Astrocyte (in vitro differentiated cells and primary cell): ENCODE measurements around the gene CLDN1. TPM values are rescaled to one million over a fixed set of nuclear protein-coding genes. Genes with fewer than 3 reads are reported as not detected.

ENCODE experiments used
- DNase-seq: peaks from one replicate; pipeline ENCODE4 v3.0.0-alpha.2; 2010; ENCODE audit warnings: low read depth
- FAIRE-seq: peaks from 2 replicates; lab custom pipeline; 2011; peaks lifted over from hg19 to GRCh38; lab: Jason Lieb, UNC
- H2AFZ ChIP-seq: 2 replicates; pipeline ENCODE4 v1.6.0; 2012; ENCODE audit warnings: low read depth, low read length, inconsistent platforms
- H3K27ac ChIP-seq: 2 replicates; pipeline ENCODE4 v1.5.1; 2011; ENCODE audit warnings: low read depth, low read length, inconsistent platforms
- H3K27me3 ChIP-seq: 2 replicates; pipeline ENCODE4 v1.6.0; 2011; ENCODE audit warnings: low read length, inconsistent platforms; ENCODE audit not compliant: insufficient read depth
- H3K36me3 ChIP-seq: 2 replicates; pipeline ENCODE4 v1.5.1; 2011; ENCODE audit warnings: low read length, inconsistent platforms; ENCODE audit not compliant: insufficient read depth
- H3K4me1 ChIP-seq: 2 replicates; pipeline ENCODE4 v1.5.1; 2011; ENCODE audit warnings: low read length, inconsistent platforms; ENCODE audit not compliant: insufficient read depth
- H3K4me2 ChIP-seq: 2 replicates; pipeline ENCODE4 v1.6.0; 2012; ENCODE audit warnings: low read length, inconsistent platforms
- H3K4me3 ChIP-seq: 2 replicates; pipeline ENCODE4 v1.5.1; 2011; ENCODE audit warnings: low read depth, mild to moderate bottlenecking, low read length, inconsistent platforms; ENCODE audit not compliant: insufficient read depth
- H3K79me2 ChIP-seq: 2 replicates; pipeline ENCODE4 v1.6.0; 2012; ENCODE audit warnings: mild to moderate bottlenecking, low read length, inconsistent platforms; ENCODE audit not compliant: insufficient read depth
- H3K9ac ChIP-seq: 2 replicates; pipeline ENCODE4 v1.6.0; 2012; ENCODE audit warnings: mild to moderate bottlenecking, low read length, inconsistent platforms
- H3K9me3 ChIP-seq: 2 replicates; pipeline ENCODE4 v1.5.1; 2012; ENCODE audit warnings: low read depth, mild to moderate bottlenecking, low read length, inconsistent platforms; ENCODE audit not compliant: insufficient read depth
- H4K20me1 ChIP-seq: 2 replicates; pipeline ENCODE4 v1.6.0; 2012; ENCODE audit warnings: low read length, inconsistent platforms; ENCODE audit not compliant: insufficient read depth
- H3K27ac Mint-ChIP-seq: one replicate; pipeline ENCODE4 v1.8.0; 2021; ENCODE audit warnings: mild to moderate bottlenecking, mixed read lengths; ENCODE audit not compliant: unreplicated experiment
- H3K27me3 Mint-ChIP-seq: one replicate; pipeline ENCODE4 v1.8.0; 2021; ENCODE audit warnings: low read depth, mixed read lengths; ENCODE audit not compliant: unreplicated experiment
- H3K36me3 Mint-ChIP-seq: one replicate; pipeline ENCODE4 v1.8.0; 2021; ENCODE audit warnings: low read depth, mixed read lengths; ENCODE audit not compliant: unreplicated experiment
- H3K4me1 Mint-ChIP-seq: one replicate; pipeline ENCODE4 v1.8.0; 2021; ENCODE audit warnings: low read depth, mixed read lengths; ENCODE audit not compliant: unreplicated experiment
- H3K4me3 Mint-ChIP-seq: one replicate; pipeline ENCODE4 v1.8.0; 2021; ENCODE audit warnings: mild to moderate bottlenecking, moderate library complexity, mixed read lengths; ENCODE audit not compliant: unreplicated experiment
- H3K9me3 Mint-ChIP-seq: one replicate; pipeline ENCODE4 v1.8.0; 2021; ENCODE audit warnings: mild to moderate bottlenecking, mixed read lengths; ENCODE audit not compliant: unreplicated experiment
- EZH2 ChIP-seq: IDR thresholded peaks from 2 replicates; pipeline ENCODE4 v1.6.1; 2012; ENCODE audit warnings: mild to moderate bottlenecking, low read length, inconsistent platforms; ENCODE audit not compliant: insufficient read depth
- total RNA-seq: library from RNA; stranded (reverse); gene quantifications from 2 replicates; pipeline ENCODE4 v1.2.1, GENCODE V29; 2021
- TF ChIP-seq, protein P1 (sequence below): IDR thresholded peaks from 2 replicates; pipeline ENCODE4 v1.5.1; 2011; ENCODE audit warnings: low read depth, mild to moderate bottlenecking, inconsistent platforms, low read length, moderate library complexity; ENCODE audit not compliant: insufficient read depth

Gene CLDN1
- total RNA-seq, 1 donor from 2014 or later = 35.6 TPM

DNA sequence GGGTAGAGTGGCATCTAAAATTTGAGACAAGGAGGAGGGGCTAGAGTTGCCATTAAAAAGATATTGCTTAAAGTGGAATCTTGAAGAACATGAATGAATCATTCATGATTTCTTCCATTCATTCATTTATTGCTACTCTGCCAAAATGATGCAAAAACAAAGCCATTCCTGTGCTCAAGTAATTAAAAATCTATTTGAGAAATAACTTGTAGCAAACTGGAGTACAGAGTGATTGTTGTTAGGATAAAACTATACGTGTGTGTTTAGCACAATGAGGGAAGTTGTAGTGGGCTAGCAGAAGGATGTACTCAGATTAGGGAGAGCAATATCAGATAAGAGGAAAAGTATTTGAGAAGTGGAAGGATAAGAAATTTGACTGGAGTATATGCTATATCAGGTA, 11.7 kb upstream of the CLDN1 start:
- no peak for DNase-seq
- no peaks in the 10 kb centered on the region for H3K36me3 Mint-ChIP-seq
- Histone ChIP-seq H3K4me2 (no peak overlapping the region), H3K79me2 (no peaks in the 10 kb centered on the region), H3K27me3 (no peaks in the 10 kb centered on the region), H3K9me3 (no peaks in the 10 kb centered on the region), H2AFZ (no peak overlapping the region), H3K27ac (no peak overlapping the region), H3K9ac (no peak overlapping the region), H3K4me1 (peaks cover 3% of the 10 kb centered on the region), H3K36me3 (no peaks in the 10 kb centered on the region), H3K4me3 (no peak overlapping the region), H4K20me1 (no peaks in the 10 kb centered on the region)
- no peak for FAIRE-seq
- H3K4me3 Mint-ChIP-seq = no peak overlapping the region
- H3K27ac Mint-ChIP-seq = no peak overlapping the region
- H3K9me3 Mint-ChIP-seq = no peaks in the 10 kb centered on the region
- H3K27me3 Mint-ChIP-seq = no peaks in the 10 kb centered on the region
- no peak for TF ChIP-seq EZH2
- TF ChIP-seq, protein P1, sequence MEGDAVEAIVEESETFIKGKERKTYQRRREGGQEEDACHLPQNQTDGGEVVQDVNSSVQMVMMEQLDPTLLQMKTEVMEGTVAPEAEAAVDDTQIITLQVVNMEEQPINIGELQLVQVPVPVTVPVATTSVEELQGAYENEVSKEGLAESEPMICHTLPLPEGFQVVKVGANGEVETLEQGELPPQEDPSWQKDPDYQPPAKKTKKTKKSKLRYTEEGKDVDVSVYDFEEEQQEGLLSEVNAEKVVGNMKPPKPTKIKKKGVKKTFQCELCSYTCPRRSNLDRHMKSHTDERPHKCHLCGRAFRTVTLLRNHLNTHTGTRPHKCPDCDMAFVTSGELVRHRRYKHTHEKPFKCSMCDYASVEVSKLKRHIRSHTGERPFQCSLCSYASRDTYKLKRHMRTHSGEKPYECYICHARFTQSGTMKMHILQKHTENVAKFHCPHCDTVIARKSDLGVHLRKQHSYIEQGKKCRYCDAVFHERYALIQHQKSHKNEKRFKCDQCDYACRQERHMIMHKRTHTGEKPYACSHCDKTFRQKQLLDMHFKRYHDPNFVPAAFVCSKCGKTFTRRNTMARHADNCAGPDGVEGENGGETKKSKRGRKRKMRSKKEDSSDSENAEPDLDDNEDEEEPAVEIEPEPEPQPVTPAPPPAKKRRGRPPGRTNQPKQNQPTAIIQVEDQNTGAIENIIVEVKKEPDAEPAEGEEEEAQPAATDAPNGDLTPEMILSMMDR = no peak
- H3K4me1 Mint-ChIP-seq = peaks cover 2% of the 10 kb centered on the region

DNA sequence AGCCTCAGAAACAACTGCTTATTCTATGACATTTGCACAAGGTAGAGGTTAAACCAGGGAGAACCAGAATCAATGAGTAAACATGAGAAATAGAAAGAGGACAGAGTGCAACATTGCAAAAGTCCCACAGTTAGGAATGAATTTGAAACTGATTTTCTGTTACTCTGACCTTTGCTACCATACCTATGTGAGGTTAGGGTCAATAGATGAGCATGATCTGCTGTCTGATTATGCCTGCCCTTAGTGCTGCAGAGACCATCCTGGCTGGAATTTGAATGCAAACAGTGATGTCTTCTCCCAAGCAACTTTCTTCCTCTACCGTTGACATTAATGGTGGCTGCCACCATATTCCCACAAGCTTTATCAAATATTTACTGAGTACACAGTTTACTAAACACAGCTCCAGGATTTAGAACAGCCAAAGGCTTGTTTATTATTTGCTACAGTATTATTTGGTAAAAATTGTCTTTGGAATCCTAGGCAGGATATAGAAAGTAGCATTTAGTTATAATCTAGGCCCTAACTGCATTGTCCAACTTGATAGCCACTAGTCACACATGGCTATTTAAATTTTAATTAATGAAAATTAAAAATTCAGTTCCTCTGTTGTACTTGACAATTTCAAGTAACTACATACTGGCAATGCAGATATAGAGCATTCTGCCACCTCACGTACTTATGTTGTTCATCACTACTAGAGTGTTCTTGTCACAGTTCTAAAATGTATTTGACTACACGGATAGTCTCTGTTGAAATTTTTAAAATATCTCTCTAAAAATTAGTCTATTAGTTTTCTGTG, 8.9 kb upstream of the CLDN1 start:
- Mint-ChIP-seq H3K9me3 (no peaks in the 10 kb centered on the region), H3K36me3 (no peaks in the 10 kb centered on the region), H3K27me3 (no peaks in the 10 kb centered on the region), H3K4me3 (no peak overlapping the region), H3K27ac (no peak overlapping the region), H3K4me1 (no peaks in the 10 kb centered on the region)
- Histone ChIP-seq H3K9ac (no peak overlapping the region), H3K4me3 (no peak overlapping the region), H4K20me1 (no peaks in the 10 kb centered on the region), H3K27ac (no peak overlapping the region), H3K36me3 (no peaks in the 10 kb centered on the region), H3K27me3 (no peaks in the 10 kb centered on the region), H3K79me2 (no peaks in the 10 kb centered on the region), H2AFZ (no peak overlapping the region), H3K4me1 (peaks cover 3% of the 10 kb centered on the region), H3K4me2 (no peak overlapping the region), H3K9me3 (no peaks in the 10 kb centered on the region)
- TF ChIP-seq, protein P1 = no peak
- TF ChIP-seq EZH2 = no peak
- no peak for FAIRE-seq
- DNase-seq = no peak

DNA sequence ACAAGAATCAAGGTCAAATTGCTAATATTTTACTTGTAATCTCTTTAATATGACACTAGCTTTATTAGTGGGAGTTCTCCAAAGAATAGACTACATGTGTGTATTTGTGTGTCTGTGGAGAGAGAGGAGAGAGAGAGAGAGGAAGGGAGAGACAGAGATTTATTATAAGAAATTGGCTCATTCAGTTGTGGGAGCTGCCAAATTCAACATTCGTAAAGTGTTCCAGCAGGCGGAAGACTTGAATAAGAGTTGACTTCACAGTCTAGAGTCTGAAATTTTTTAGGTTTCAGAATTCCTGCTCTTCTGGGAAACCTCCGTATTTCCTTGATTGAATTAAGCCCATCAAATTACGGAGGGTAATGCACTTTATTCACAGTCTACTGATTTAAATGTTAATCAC, 4.7 kb upstream of the CLDN1 start:
- FAIRE-seq = no peak
- Mint-ChIP-seq H3K36me3 (no peaks in the 10 kb centered on the region), H3K27me3 (no peaks in the 10 kb centered on the region), H3K4me1 (peaks cover 8% of the 10 kb centered on the region), H3K4me3 (no peak overlapping the region), H3K9me3 (no peaks in the 10 kb centered on the region), H3K27ac (no peak overlapping the region)
- no peaks in the 10 kb centered on the region for H3K36me3 ChIP-seq
- no peak overlapping the region for H3K27ac ChIP-seq
- H3K4me2 ChIP-seq = no peak overlapping the region
- H3K9me3 ChIP-seq = no peaks in the 10 kb centered on the region
- no peak overlapping the region for H3K4me3 ChIP-seq
- no peaks in the 10 kb centered on the region for H3K27me3 ChIP-seq
- H3K4me1 ChIP-seq = peaks cover 19% of the 10 kb centered on the region
- no peaks in the 10 kb centered on the region for H3K79me2 ChIP-seq
- TF ChIP-seq, protein P1 = no peak
- TF ChIP-seq EZH2 = no peak
- no peak overlapping the region for H2AFZ ChIP-seq
- DNase-seq = peak; percentile 91
- H3K9ac ChIP-seq = no peak overlapping the region
- no peaks in the 10 kb centered on the region for H4K20me1 ChIP-seq
